Upper lobe of left lung (tissue), 6 donors: Measurements from ENCODE around the gene PKDCC. TPM values are rescaled to one million over a fixed set of nuclear protein-coding genes. Genes with fewer than 3 reads are reported as not detected.

Source experiments
- ATAC-seq, 2 donors: fragments of 200-7000 bp; cut with Tn5 transposase; one replicate each; pipeline ENCODE4 v1.9.1; 2022; ENCODE audit warnings: mild to moderate bottlenecking in 2 of 2, moderate library complexity in 2 of 2; ENCODE audit not compliant: low FRiP score in 2 of 2
- DNase-seq, 2 donors: peaks; one replicate each; pipeline ENCODE4 v3.0.0-alpha.2; 2019 to 2020
- H3K27ac ChIP-seq, 4 donors: fragments of 200-600 bp; sonication (generic); one replicate each; pipeline ENCODE4 v1.5.1; 2016 to 2019
- H3K27me3 ChIP-seq, 4 donors: fragments of 200-600 bp; sonication (generic); one replicate each; pipeline ENCODE4 v1.5.1; 2017 to 2019
- H3K36me3 ChIP-seq, 4 donors: fragments of 200-600 bp; sonication (generic); one replicate each; pipeline ENCODE4 v1.5.1; 2016 to 2019
- H3K4me1 ChIP-seq, 4 donors: fragments of 200-600 bp; sonication (generic); one replicate each; pipeline ENCODE4 v1.5.1; 2018 to 2019
- H3K4me3 ChIP-seq, 4 donors: fragments of 200-600 bp; sonication (generic); one replicate each; pipeline ENCODE4 v1.5.1; 2017 to 2019; ENCODE audit warnings: mild to moderate bottlenecking in 2 of 4, moderate library complexity in 1 of 4
- H3K9me3 ChIP-seq, 4 donors: fragments of 200-600 bp; sonication (generic); one replicate each; pipeline ENCODE4 v1.5.1; 2018 to 2019
- CTCF ChIP-seq, 6 experiments: fragments of 450-650 bp in 4 of 6; fragments of 200-600 bp in 2 of 6; sonication (generic) in 2 of 6; IDR thresholded peaks; one replicate each; pipeline ENCODE4 v1.5.1; 2016 to 2019; ENCODE audit warnings: antibody characterized with exemption in 6 of 6
- EP300 ChIP-seq, 4 donors: sonication (generic); formaldehyde crosslinking; IDR thresholded peaks; one replicate each; pipeline ENCODE4 v1.5.1; 2017; ENCODE audit warnings: antibody characterized with exemption in 4 of 4, control low read depth in 2 of 4
- POLR2A ChIP-seq, 4 donors: fragments of 450-650 bp; IDR thresholded peaks; one replicate each; pipeline ENCODE4 v1.5.1; 2016 to 2017; ENCODE audit warnings: antibody characterized with exemption in 4 of 4, mild to moderate bottlenecking in 2 of 4
- POLR2AphosphoS5 ChIP-seq, 2 donors: sonication (generic); formaldehyde crosslinking; IDR thresholded peaks; one replicate each; pipeline ENCODE4 v1.5.1; 2017; ENCODE audit warnings: antibody characterized with exemption in 2 of 2
- WGBS, 2 donors: methylation state at CpG; one replicate each; pipeline ENCODE4 v1.1.5; 2017 to 2018; 5-methylcytosine and 5-hydroxymethylcytosine counted together
- total RNA-seq, 6 donors: library from RNA; depleted of rRNA in 4 of 6; stranded (reverse); fragments of >200 nt in 4 of 6; gene quantifications; one replicate each; pipeline versions ENCODE4 v1.1.0 to v1.2.1, GENCODE V29; 2016 to 2021
- donor health status: DM: no; HTN: no; CAD: no; lungs with moderate emphysema.
- donor health status: DM: no; HTN: yes; CAD: no; lungs with severe emphysema.

The PKDCC gene
- total RNA-seq, 6 donors from 2014 or later: 65.0 to 156 (median 95.9) TPM

DNA sequence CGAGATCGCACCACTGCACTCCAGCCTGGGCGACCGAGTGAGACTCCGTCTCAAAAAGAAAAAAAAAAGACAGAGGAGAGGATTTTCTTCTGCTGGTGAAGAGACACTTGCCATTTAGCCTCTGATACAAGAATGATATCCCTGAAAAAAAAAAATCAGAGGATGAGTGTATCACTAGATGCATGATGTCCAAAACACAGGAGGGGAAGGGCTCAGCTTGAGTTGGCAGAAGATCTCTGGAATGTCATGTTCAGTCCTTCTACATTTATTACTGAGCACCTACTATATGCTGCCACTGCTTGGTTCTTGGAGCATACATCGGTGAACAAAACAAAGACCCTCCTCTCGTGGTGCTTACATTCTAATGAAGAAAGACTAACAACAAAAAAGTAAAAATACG is 10.9 kb upstream of the PKDCC start:
- no peak for DNase-seq
- TF ChIP-seq EP300 (IDR thresholded peaks at IDR 0.05) (no peak), CTCF (IDR thresholded peaks at IDR 0.05) (no peak), POLR2AphosphoS5 (IDR thresholded peaks at IDR 0.05) (no peak), POLR2A (IDR thresholded peaks at IDR 0.05) (no peak)
- 88 to 91% methylated on average over 8 of the region's 8 CpGs for WGBS, 2 donors
- Histone ChIP-seq H3K27ac (no peak overlapping the region), H3K4me3 (no peak overlapping the region), H3K36me3 (no peaks in the 10 kb centered on the region), H3K4me1 (no peaks in the 10 kb centered on the region), H3K27me3 (no peaks in the 10 kb centered on the region), H3K9me3 (no peaks in the 10 kb centered on the region)
- no peak for ATAC-seq

GRCh38 chr2:42040643-42041278 is 7.1 kb upstream of the PKDCC start:
- Histone ChIP-seq H3K4me1 (no peaks in the 10 kb centered on the region), H3K36me3 (no peaks in the 10 kb centered on the region), H3K27me3 (no peaks in the 10 kb centered on the region), H3K4me3 (no peak overlapping the region), H3K9me3 (no peaks in the 10 kb centered on the region), H3K27ac (no peak overlapping the region)
- TF ChIP-seq CTCF (IDR thresholded peaks at IDR 0.05) (no peak), POLR2AphosphoS5 (IDR thresholded peaks at IDR 0.05) (no peak), EP300 (IDR thresholded peaks at IDR 0.05) (no peak), POLR2A (IDR thresholded peaks at IDR 0.05) (no peak)
- DNase-seq (no peak), ATAC-seq (no peak)
- 67% methylated on average over 9 of the region's 9 CpGs for WGBS, 2 donors

DNA sequence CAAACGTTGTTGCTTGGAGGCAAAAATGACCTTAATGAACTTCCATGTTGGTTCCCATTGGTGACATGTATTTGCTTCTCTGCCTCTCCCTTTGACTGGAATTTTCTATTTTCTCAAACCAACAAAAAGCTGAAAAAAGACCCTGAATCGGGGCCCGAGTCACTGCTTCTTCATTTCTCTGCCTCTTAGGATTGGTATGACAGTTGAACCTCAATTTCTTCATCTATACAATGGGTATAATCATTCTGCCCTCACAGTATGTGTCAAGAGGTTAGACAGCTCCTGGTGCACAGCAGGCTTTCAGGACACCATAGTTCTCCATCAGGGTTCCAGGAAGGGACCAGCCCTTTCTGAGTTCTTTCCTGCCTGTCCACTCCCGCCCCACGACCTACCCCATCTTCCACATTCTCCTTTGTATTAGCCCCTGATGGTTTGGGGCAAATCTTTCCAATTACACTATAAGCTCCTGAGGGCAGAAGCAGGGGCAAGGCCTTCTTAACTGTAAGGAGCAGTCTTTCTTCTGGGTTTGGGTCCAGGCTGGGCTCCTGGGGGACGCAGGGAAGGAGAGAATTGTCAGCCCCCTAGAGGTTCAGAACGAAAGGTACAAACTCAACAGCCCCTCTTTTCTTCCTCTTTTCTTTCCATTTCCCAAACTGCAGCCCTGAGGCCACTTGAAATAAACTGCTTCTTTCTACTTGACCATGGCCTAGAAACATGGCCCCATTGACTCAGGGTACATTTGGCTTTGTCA is 6.3 kb upstream of the PKDCC start:
- 80 to 85% methylated on average over 7 of the region's 7 CpGs for WGBS, 2 donors
- TF ChIP-seq EP300 (IDR thresholded peaks at IDR 0.05): no peak
- no peak for TF ChIP-seq CTCF (IDR thresholded peaks at IDR 0.05)

GRCh38 chr2:42042631-42043355 is 5.0 kb upstream of the PKDCC start:
- WGBS, 2 donors: 82 to 88% methylated on average over 11 of the region's 11 CpGs
- peaks cover 0 to 7% (median 3%) of the 10 kb centered on the region in 4 donors for H3K27me3 ChIP-seq
- peaks cover 5 to 11% (median 7%) of the 10 kb centered on the region in 4 donors for H3K4me1 ChIP-seq
- no peak for ATAC-seq
- H3K4me3 ChIP-seq: no peak overlapping the region
- H3K36me3 ChIP-seq: no peaks in the 10 kb centered on the region
- TF ChIP-seq CTCF (IDR thresholded peaks at IDR 0.05) (no peak), EP300 (IDR thresholded peaks at IDR 0.05) (no peak), POLR2A (IDR thresholded peaks at IDR 0.05) (no peak), POLR2AphosphoS5 (IDR thresholded peaks at IDR 0.05) (no peak)
- DNase-seq: no peak
- H3K9me3 ChIP-seq: no peaks in the 10 kb centered on the region
- H3K27ac ChIP-seq: no peak overlapping the region

More for the DNA sequence above, 6.3 kb upstream of the PKDCC start:
- Histone ChIP-seq H3K36me3 (no peaks in the 10 kb centered on the region), H3K4me3 (no peak overlapping the region), H3K9me3 (no peaks in the 10 kb centered on the region), H3K27me3 (no peaks in the 10 kb centered on the region), H3K27ac (no peak overlapping the region), H3K4me1 (peaks cover 0 to 1% (median 0%) of the 10 kb centered on the region in 4 donors)
- DNase-seq: no peak
- no peak for ATAC-seq
